GM12801 (cell line): ENCODE data around the gene ROCK2.

Experiments
- CTCF ChIP-seq: IDR thresholded peaks from one replicate; pipeline ENCODE4 v1.5.1; 2011; ENCODE audit warnings: control low read depth; ENCODE audit not compliant: insufficient read length; ENCODE audit errors: extremely low read depth

The ROCK2 gene

GRCh38 chr2:11343650-11344341 lies 640 bp downstream of the ROCK2 start:
- TF ChIP-seq CTCF: no peak

- no peak for TF ChIP-seq CTCF
These were observed 1.1 kb downstream of the ROCK2 start for GRCh38 chr2:11343368-11343649.

GRCh38 chr2:11342551-11343367 lies 1.7 kb downstream of the ROCK2 start:
- no peak for TF ChIP-seq CTCF

GRCh38 chr2:11340717-11341116 lies 3.7 kb downstream of the ROCK2 start:
- no peak for TF ChIP-seq CTCF

- no peak for TF ChIP-seq CTCF
These were observed 4.8 kb downstream of the ROCK2 start for GRCh38 chr2:11339508-11340083.

GRCh38 chr2:11338580-11338979 lies 5.9 kb downstream of the ROCK2 start:
- TF ChIP-seq CTCF: no peak

GRCh38 chr2:11337909-11338308 lies 6.5 kb downstream of the ROCK2 start:
- TF ChIP-seq CTCF: no peak
